GM19328 (cell line): Measurements from ENCODE around the gene RBBP4.
"Not testable (repeated sequence)": the region's sequence is repeated elsewhere in the genome, so short reads cannot be mapped to it uniquely, and the experiment has no call there.

Experiments
- ATAC-seq: cut with Tn5 transposase; IDR thresholded peaks from one replicate; pipeline ENCODE4 v1.9.1; 2021; ENCODE audit warnings: mild to moderate bottlenecking, moderate library complexity; ENCODE audit not compliant: unreplicated experiment

Gene RBBP4

GRCh38 chr1:32685498-32685897 is 34.5 kb downstream of the RBBP4 start:
- no peak for ATAC-seq

- no peak for ATAC-seq
Measured at GRCh38 chr1:32686387-32686786, 35.4 kb downstream of the RBBP4 start.

GRCh38 chr1:32693455-32694174 is 42.6 kb downstream of the RBBP4 start:
- ATAC-seq = no peak

GRCh38 chr1:32695098-32695904 is 44.3 kb downstream of the RBBP4 start:
- ATAC-seq = no peak

- no peak for ATAC-seq
Measured at GRCh38 chr1:32696041-32696440, 45.0 kb downstream of the RBBP4 start.

GRCh38 chr1:32696996-32697395 is 46.0 kb downstream of the RBBP4 start:
- not testable (repeated sequence) for ATAC-seq

GRCh38 chr1:32701421-32701911 is 50.5 kb downstream of the RBBP4 start:
- no peak for ATAC-seq

- no peak for ATAC-seq
Measured at GRCh38 chr1:32701951-32702598, 51.1 kb downstream of the RBBP4 start.

GRCh38 chr1:32702599-32703478 is 51.8 kb downstream of the RBBP4 start, which contains the start of gene SYNC:
SYNC (minus strand) TSS chr1:32702770; CDS start chr1:32702660, 110 bp downstream.
- no peak for ATAC-seq

GRCh38 chr1:32703479-32704291 is 52.7 kb downstream of the RBBP4 start:
- no peak for ATAC-seq

- ATAC-seq = no peak
Measured at GRCh38 chr1:32705516-32705915, 54.5 kb downstream of the RBBP4 start.

GRCh38 chr1:32706491-32706890 is 55.5 kb downstream of the RBBP4 start:
- no peak for ATAC-seq

GRCh38 chr1:32709075-32709474 is 58.1 kb downstream of the RBBP4 start:
- ATAC-seq = no peak

GRCh38 chr1:32709476-32709875 is 58.5 kb downstream of the RBBP4 start:
- ATAC-seq = no peak

- ATAC-seq = not testable (repeated sequence)
Measured at GRCh38 chr1:32711221-32711620, 60.2 kb downstream of the RBBP4 start.

- no peak for ATAC-seq
Measured at GRCh38 chr1:32713081-32713480, 62.1 kb downstream of the RBBP4 start.

GRCh38 chr1:32714277-32714676 is 63.3 kb downstream of the RBBP4 start:
- ATAC-seq = no peak

- no peak for ATAC-seq
Measured at GRCh38 chr1:32715901-32716311, 64.9 kb downstream of the RBBP4 start.

- no peak for ATAC-seq
Measured at GRCh38 chr1:32716312-32717148, 65.5 kb downstream of the RBBP4 start.
